Measurements from ENCODE around the gene NEURL3.

DNA sequence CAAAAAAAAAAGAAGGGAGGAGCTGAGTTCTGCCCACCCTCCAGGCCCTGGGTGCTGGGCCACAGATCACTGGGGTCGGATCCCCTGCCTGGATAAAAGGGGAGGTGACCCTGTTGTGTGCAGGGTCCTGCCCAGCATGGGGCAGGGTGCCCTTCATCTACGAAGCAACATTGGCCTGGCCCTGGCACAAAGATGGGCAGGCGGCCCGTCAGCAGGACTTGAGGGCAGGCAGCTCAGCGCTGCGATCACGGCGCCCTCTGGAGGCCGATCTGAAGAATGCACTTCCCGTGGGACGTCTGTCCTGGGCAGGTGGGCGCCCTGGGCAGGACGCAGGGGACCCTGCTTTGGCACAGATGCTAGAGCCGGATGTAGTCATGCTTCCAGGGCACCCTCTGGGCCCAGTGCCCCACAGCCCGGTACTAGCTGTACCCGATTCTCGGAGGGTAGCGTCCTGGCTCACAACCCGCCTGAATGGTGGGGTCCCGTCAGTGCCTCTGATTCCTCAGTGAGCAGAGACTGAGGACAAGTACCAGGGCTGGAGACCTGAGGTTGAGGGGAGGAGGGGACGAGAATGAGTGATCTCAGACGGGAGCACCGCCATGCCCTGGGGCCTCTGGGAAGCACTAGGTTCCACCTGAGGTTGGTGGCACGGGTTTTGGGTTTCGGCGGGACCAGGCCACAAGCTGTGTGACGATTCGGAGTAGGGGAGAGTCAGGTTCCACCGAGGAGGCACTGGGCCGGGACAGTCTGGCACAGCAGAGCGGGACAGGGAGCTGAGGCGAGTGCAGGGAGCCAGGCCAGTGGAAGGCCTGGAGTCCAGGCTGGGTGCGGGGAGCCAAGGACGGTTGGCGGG, 49.4 kb upstream of the NEURL3 start:
- TF ChIP-seq, protein P1, sequence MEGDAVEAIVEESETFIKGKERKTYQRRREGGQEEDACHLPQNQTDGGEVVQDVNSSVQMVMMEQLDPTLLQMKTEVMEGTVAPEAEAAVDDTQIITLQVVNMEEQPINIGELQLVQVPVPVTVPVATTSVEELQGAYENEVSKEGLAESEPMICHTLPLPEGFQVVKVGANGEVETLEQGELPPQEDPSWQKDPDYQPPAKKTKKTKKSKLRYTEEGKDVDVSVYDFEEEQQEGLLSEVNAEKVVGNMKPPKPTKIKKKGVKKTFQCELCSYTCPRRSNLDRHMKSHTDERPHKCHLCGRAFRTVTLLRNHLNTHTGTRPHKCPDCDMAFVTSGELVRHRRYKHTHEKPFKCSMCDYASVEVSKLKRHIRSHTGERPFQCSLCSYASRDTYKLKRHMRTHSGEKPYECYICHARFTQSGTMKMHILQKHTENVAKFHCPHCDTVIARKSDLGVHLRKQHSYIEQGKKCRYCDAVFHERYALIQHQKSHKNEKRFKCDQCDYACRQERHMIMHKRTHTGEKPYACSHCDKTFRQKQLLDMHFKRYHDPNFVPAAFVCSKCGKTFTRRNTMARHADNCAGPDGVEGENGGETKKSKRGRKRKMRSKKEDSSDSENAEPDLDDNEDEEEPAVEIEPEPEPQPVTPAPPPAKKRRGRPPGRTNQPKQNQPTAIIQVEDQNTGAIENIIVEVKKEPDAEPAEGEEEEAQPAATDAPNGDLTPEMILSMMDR (conservative IDR thresholded peaks at IDR 0.05; ENCODE audit: low read length), result peak; percentile 82
- no peak for TF ChIP-seq EZH2phosphoT487 (IDR thresholded peaks at IDR 0.05; ENCODE audit: borderline replicate concordance)
